ENCODE data around the gene NGEF. TPM values are rescaled to one million over a fixed set of nuclear protein-coding genes. Genes with fewer than 3 reads are reported as not detected.

Gene NGEF
- total and polyA plus RNA-seq, 10 of the 15 experiments (the other 5 are each of a cell fraction or from before 2014, with no cell fraction given), result 0.12 TPM; not detected in 9

DNA sequence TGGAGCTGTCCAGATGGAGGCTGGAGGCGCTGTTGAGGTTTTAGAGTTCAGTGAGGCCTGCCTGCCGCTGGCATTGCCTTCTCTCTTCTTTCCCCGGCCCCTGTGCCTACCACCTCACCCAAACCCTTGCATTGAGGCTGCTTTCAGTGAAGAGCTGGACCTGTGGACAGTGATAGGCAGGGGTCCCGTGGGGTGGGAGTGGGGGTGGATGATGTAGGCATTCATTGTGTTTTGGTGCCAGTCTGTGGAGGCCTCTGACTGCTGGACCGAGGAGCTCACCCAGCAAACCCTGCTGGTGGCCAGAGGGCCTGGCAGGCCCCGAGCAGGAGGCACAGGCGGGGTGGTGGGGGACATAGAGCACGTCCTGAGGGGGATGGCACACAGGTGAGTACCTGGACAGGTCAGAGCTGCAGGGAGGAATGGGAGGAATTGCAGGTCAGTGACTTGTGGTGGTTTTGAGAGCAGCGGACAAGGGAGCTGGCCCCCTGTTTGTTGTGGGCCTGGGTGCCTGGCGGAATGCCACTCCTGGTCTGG lies 35.6 kb downstream of the NGEF start (continued):
- TF ChIP-seq, protein P1, sequence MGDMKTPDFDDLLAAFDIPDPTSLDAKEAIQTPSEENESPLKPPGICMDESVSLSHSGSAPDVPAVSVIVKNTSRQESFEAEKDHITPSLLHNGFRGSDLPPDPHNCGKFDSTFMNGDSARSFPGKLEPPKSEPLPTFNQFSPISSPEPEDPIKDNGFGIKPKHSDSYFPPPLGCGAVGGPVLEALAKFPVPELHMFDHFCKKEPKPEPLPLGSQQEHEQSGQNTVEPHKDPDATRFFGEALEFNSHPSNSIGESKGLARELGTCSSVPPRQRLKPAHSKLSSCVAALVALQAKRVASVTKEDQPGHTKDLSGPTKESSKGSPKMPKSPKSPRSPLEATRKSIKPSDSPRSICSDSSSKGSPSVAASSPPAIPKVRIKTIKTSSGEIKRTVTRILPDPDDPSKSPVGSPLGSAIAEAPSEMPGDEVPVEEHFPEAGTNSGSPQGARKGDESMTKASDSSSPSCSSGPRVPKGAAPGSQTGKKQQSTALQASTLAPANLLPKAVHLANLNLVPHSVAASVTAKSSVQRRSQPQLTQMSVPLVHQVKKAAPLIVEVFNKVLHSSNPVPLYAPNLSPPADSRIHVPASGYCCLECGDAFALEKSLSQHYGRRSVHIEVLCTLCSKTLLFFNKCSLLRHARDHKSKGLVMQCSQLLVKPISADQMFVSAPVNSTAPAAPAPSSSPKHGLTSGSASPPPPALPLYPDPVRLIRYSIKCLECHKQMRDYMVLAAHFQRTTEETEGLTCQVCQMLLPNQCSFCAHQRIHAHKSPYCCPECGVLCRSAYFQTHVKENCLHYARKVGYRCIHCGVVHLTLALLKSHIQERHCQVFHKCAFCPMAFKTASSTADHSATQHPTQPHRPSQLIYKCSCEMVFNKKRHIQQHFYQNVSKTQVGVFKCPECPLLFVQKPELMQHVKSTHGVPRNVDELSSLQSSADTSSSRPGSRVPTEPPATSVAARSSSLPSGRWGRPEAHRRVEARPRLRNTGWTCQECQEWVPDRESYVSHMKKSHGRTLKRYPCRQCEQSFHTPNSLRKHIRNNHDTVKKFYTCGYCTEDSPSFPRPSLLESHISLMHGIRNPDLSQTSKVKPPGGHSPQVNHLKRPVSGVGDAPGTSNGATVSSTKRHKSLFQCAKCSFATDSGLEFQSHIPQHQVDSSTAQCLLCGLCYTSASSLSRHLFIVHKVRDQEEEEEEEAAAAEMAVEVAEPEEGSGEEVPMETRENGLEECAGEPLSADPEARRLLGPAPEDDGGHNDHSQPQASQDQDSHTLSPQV (IDR thresholded peaks at IDR 0.05), result no peak
- no peak for TF ChIP-seq RAD51 (IDR thresholded peaks at IDR 0.05)

DNA sequence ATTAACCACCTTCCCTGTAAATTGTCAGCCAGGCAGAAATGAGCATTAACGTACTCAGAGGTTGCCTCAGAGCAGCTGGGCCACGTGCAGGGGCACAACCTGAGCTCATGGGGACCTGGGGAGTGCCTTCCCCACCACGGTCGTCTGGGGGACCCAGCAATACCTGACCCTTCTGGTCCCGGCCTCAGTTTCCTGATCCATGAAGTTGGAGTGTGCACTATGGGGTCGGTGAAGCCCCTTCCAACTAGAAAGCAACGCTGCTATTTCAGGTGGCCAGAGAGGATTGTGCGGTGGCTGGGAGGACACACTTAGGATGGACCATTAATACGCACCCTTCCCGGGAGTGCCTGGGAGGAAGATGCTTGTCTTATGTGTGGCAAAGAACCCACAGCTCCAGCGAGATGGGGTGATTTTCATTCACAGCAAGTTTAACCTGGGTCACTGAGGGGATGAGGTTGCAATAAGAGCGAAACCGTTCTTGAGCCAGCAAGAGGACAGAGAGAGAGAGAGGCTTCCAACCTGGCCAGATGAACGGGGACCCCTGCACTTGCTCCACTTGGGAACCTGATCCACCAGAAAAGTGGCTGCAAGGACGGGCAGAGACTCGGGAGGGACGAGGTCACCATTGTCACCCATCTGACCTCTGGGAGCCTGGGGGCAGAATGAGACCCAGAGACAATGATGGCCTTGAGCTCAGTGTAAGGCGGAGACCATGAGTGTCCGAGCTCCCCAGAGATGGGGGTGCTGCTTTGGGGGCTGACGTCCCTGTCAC lies 36.2 kb downstream of the NGEF start:
- SMC1A ChIA-PET (ENCODE audit: uncharacterized antibody, unreplicated experiment), result interaction anchor here (0.7 kb wide), 1 partner anchor 20 kb away, joined by 3 read pairs; no protein-coding TSS in a partner anchor
- ATAC-seq (no peak), FAIRE-seq (no peak), DNase-seq (ENCODE audit: low read depth, low spot score) (no peak)
- WGBS (ENCODE audit: insufficient coverage, insufficient replicate concordance, low lambda C conversion rate, missing lambda C conversion rate), result 49% methylated on average over 20 of the region's 20 CpGs
- no peaks in the 10 kb centered on the region for H3K79me2 ChIP-seq (ENCODE audit: control insufficient read depth, insufficient read depth, low read length)
- intact Hi-C loops (cut with micrococcal nuclease; ENCODE audit: unreplicated experiment) (no loop called here), in situ Hi-C loops (cut with MboI) (no loop called here)
- CTCF ChIA-PET, result interaction anchor here (1.3 kb wide), 1 partner anchor 52 kb away, joined by 4 read pairs; no protein-coding TSS in a partner anchor
- H3K9me3 ChIP-seq (replicated peaks; ENCODE audit: control insufficient read depth, insufficient read depth, low read length), result no peaks in the 10 kb centered on the region
- no peaks in the 10 kb centered on the region for H4K20me1 ChIP-seq (ENCODE audit: control insufficient read depth, insufficient read depth)
- H3K27ac ChIP-seq (ENCODE audit: control insufficient read depth, insufficient read depth), result no peak overlapping the region
- H2AFZ ChIP-seq (ENCODE audit: control insufficient read depth, low read depth, low read length), result no peak overlapping the region
- RAD21 ChIA-PET (ENCODE audit: unreplicated experiment), result interaction anchor here (0.6 kb wide), 1 partner anchor 34 kb away, joined by 3 read pairs; no protein-coding TSS in a partner anchor
- no peaks in the 10 kb centered on the region; a peak in 1 of 4 replicates for H3K27me3 ChIP-seq (replicated peaks in 1 of 2; ENCODE audit: control insufficient read depth in 2 of 2, insufficient read depth in 2 of 2, low read length in 1 of 2)
- no peak overlapping the region for H3K4me2 ChIP-seq (ENCODE audit: control insufficient read depth, insufficient read depth)
- BruUV-seq (replicated peaks), result no TSS peak
- H3K9ac ChIP-seq (ENCODE audit: control insufficient read depth, insufficient read depth, low read length), result no peak overlapping the region
- no peak overlapping the region for H3K4me3 ChIP-seq
- POLR2A ChIA-PET, result no interaction called here
- H3K36me3 ChIP-seq (ENCODE audit: control insufficient read depth in 2 of 2, insufficient read depth in 2 of 2, low read length in 1 of 2), result no peaks in the 10 kb centered on the region
- H3K4me1 ChIP-seq (ENCODE audit: control insufficient read depth, insufficient read depth, low read length), result no peaks in the 10 kb centered on the region
- TF ChIP-seq POLR2A (IDR thresholded peaks at IDR 0.05; ENCODE audit: low read depth, low read length), result no peak
- no peak for TF ChIP-seq HDAC2 (IDR thresholded peaks at IDR 0.05)
